MM.1S (cell line): ENCODE data around the gene KLK6.

Source experiments
- DNase-seq: peaks from one replicate; pipeline ENCODE4 v3.0.0-alpha.2; 2015
- H2AFZ ChIP-seq: fragments of 300-600 bp; sonication (generic); 2 replicates; pipeline ENCODE4 v1.6.0; 2016; ENCODE audit warnings: antibody characterized with exemption, low read length
- H3F3A ChIP-seq: fragments of 300-600 bp; sonication (generic); 2 replicates; pipeline ENCODE4 v1.6.1; 2016; ENCODE audit warnings: mild to moderate bottlenecking, antibody characterized with exemption, low read length, moderate library complexity, mixed read lengths; ENCODE audit not compliant: insufficient read depth
- H3K27ac ChIP-seq: fragments of 300-600 bp; sonication (generic); 2 replicates; pipeline ENCODE4 v1.5.1; 2016; ENCODE audit warnings: mild to moderate bottlenecking, low read length
- H3K27me3 ChIP-seq: fragments of 300-600 bp; sonication (generic); replicated peaks from 2 replicates; pipeline ENCODE4 v1.6.0; 2016; ENCODE audit warnings: low read length; ENCODE audit not compliant: insufficient read depth
- H3K36me3 ChIP-seq: fragments of 300-600 bp; sonication (generic); replicated peaks from 2 replicates; pipeline ENCODE4 v1.6.1; 2016; ENCODE audit warnings: mild to moderate bottlenecking, low read length, mixed read lengths; ENCODE audit not compliant: insufficient read depth
- H3K4me1 ChIP-seq: fragments of 300-600 bp; sonication (generic); 2 replicates; pipeline ENCODE4 v1.6.1; 2016; ENCODE audit warnings: low read length, mixed read lengths
- H3K4me2 ChIP-seq: fragments of 300-600 bp; sonication (generic); 2 replicates; pipeline ENCODE4 v1.6.0; 2016; ENCODE audit warnings: low read depth, low read length
- H3K4me3 ChIP-seq: fragments of 300-600 bp; sonication (generic); 2 replicates; pipeline ENCODE4 v1.5.1; 2016; ENCODE audit warnings: low read length, mixed read lengths
- H3K79me2 ChIP-seq: fragments of 300-600 bp; sonication (generic); 2 replicates; pipeline ENCODE4 v1.6.1; 2016; ENCODE audit warnings: mixed run types, low read length, mixed read lengths
- H3K9ac ChIP-seq: fragments of 300-600 bp; sonication (generic); 2 replicates; pipeline ENCODE4 v1.6.1; 2016; ENCODE audit warnings: low read length, mixed read lengths
- H3K9me2 ChIP-seq: fragments of 300-600 bp; sonication (generic); replicated peaks from 2 replicates; pipeline ENCODE4 v1.6.1; 2016; ENCODE audit warnings: mild to moderate bottlenecking, low read length, mixed read lengths; ENCODE audit not compliant: insufficient read depth
- H3K9me3 ChIP-seq: fragments of 300-600 bp; sonication (generic); replicated peaks from 2 replicates; pipeline ENCODE4 v1.6.1; 2016; ENCODE audit warnings: mild to moderate bottlenecking, low read length, mixed read lengths; ENCODE audit not compliant: insufficient read depth
- H4K20me1 ChIP-seq: fragments of 300-600 bp; sonication (generic); 2 replicates; pipeline ENCODE4 v1.6.1; 2016; ENCODE audit warnings: mild to moderate bottlenecking, low read length, moderate library complexity, mixed read lengths; ENCODE audit not compliant: insufficient read depth
- CTCF ChIP-seq: fragments of 300-600 bp; sonication (generic); IDR thresholded peaks from 2 replicates; pipeline ENCODE4 v1.5.1; 2016; ENCODE audit warnings: antibody characterized with exemption, low read length, mixed read lengths
- EZH2 ChIP-seq: fragments of 300-600 bp; sonication (generic); optimal IDR thresholded peaks from 2 replicates; pipeline ENCODE3; 2017; ENCODE audit warnings: low read depth, mild to moderate bottlenecking, antibody characterized with exemption, low read length, mixed read lengths
- EZH2phosphoT487 ChIP-seq: fragments of 300-600 bp; sonication (generic); IDR thresholded peaks from 2 replicates; pipeline ENCODE4 v1.6.1; 2018; ENCODE audit warnings: antibody characterized with exemption, low read length

Gene KLK6

GRCh38 chr19:50912727-50913716, 56.4 kb downstream of the KLK6 start:
- no peaks in the 10 kb centered on the region for H3K9me2 ChIP-seq
- no peaks in the 10 kb centered on the region for H3K36me3 ChIP-seq
- no peak overlapping the region for H3K4me2 ChIP-seq
- no peak for DNase-seq
- peaks cover 87% of the 10 kb centered on the region for H3K27me3 ChIP-seq
- no peak overlapping the region for H3K9ac ChIP-seq
- no peaks in the 10 kb centered on the region for H3K4me1 ChIP-seq
- H4K20me1 ChIP-seq, result no peaks in the 10 kb centered on the region
- no peak for TF ChIP-seq EZH2phosphoT487
- no peak for TF ChIP-seq EZH2
- TF ChIP-seq CTCF, result no peak
- H2AFZ ChIP-seq, result no peak overlapping the region
- no peaks in the 10 kb centered on the region for H3F3A ChIP-seq
- no peak overlapping the region for H3K4me3 ChIP-seq
- H3K27ac ChIP-seq, result no peak overlapping the region
- no peaks in the 10 kb centered on the region for H3K9me3 ChIP-seq
- no peaks in the 10 kb centered on the region for H3K79me2 ChIP-seq

- H3K79me2 ChIP-seq, result no peaks in the 10 kb centered on the region
- no peaks in the 10 kb centered on the region for H3K36me3 ChIP-seq
- H3K4me2 ChIP-seq, result no peak overlapping the region
- peaks cover 87% of the 10 kb centered on the region for H3K27me3 ChIP-seq
- H4K20me1 ChIP-seq, result no peaks in the 10 kb centered on the region
- no peak for TF ChIP-seq EZH2phosphoT487
- TF ChIP-seq CTCF, result no peak
- TF ChIP-seq EZH2, result no peak
- no peaks in the 10 kb centered on the region for H3F3A ChIP-seq
- no peaks in the 10 kb centered on the region for H3K4me1 ChIP-seq
- H3K9ac ChIP-seq, result no peak overlapping the region
- no peak for DNase-seq
- no peaks in the 10 kb centered on the region for H3K9me3 ChIP-seq
- no peak overlapping the region for H3K27ac ChIP-seq
- no peak overlapping the region for H2AFZ ChIP-seq
- no peaks in the 10 kb centered on the region for H3K9me2 ChIP-seq
- no peak overlapping the region for H3K4me3 ChIP-seq
These were observed 57.2 kb downstream of the KLK6 start for GRCh38 chr19:50912102-50912599.

- TF ChIP-seq EZH2phosphoT487 (no peak), EZH2 (no peak), CTCF (no peak)
- no peaks in the 10 kb centered on the region for H3K9me2 ChIP-seq
- H3K27me3 ChIP-seq, result peaks cover 85% of the 10 kb centered on the region
- H3K4me1 ChIP-seq, result no peaks in the 10 kb centered on the region
- H3K9ac ChIP-seq, result no peak within 1 kb of the TSS
- H3K9me3 ChIP-seq, result no peaks in the 10 kb centered on the region
- H4K20me1 ChIP-seq, result no peaks in the 10 kb centered on the region
- no peak for DNase-seq
- no peak within 1 kb of the TSS for H3K27ac ChIP-seq
- H3K36me3 ChIP-seq, result no peaks in the 10 kb centered on the region
- H3K4me2 ChIP-seq, result no peak within 1 kb of the TSS
- no peak within 1 kb of the TSS for H2AFZ ChIP-seq
- H3F3A ChIP-seq, result no peaks in the 10 kb centered on the region
- no peak within 1 kb of the TSS for H3K4me3 ChIP-seq
- H3K79me2 ChIP-seq, result no peaks in the 10 kb centered on the region
These were observed 57.9 kb downstream of the KLK6 start, which contains the start of gene KLK4 for GRCh38 chr19:50911206-50912101. KLK4 (minus strand) TSS chr19:50911395; CDS start chr19:50910738, 657 bp downstream.
